Ramos (cell line): ENCODE data around the gene RRAGB.
"Not testable (repeated sequence)": the region's sequence is repeated elsewhere in the genome, so short reads cannot be mapped to it uniquely, and the experiment has no call there.

ENCODE experiments used
- in situ Hi-C: fragments of 300-500 bp; cut with MboI; formaldehyde crosslinking; loops from one replicate; pipeline ENCODE4 v1.14.3; 2022; ENCODE audit warnings: low sequenced_read_pairs; ENCODE audit not compliant: unreplicated experiment

RRAGB gene

GRCh38 chrX:55717521-55718497 lies at the start of gene RRAGB:
Gene RRAGB (plus strand): TSS chrX:55717749. CDS start chrX:55718328, 579 bp downstream.
- in situ Hi-C loops = loop anchor here (25.0 kb wide), 1 partner anchor 1019 kb away; the partner anchor contains the start of gene NBDY

GRCh38 chrX:55668084-55668483 lies 49.5 kb upstream of the RRAGB start:
- in situ Hi-C loops = no loop called here

GRCh38 chrX:55688579-55688978 lies 29.0 kb upstream of the RRAGB start:
- in situ Hi-C loops = not testable (repeated sequence)

GRCh38 chrX:55695227-55696018 lies 22.1 kb upstream of the RRAGB start:
- in situ Hi-C loops = no loop called here

- in situ Hi-C loops = no loop called here
Observed at GRCh38 chrX:55697381-55697780, 20.2 kb upstream of the RRAGB start.

GRCh38 chrX:55702671-55703070 lies 14.9 kb upstream of the RRAGB start:
- in situ Hi-C loops = loop anchor here (25.0 kb wide), 1 partner anchor 1035 kb away; the partner anchor contains the start of gene NBDY

GRCh38 chrX:55703436-55703835 lies 14.1 kb upstream of the RRAGB start:
- in situ Hi-C loops = loop anchor here (25.0 kb wide), 1 partner anchor 1034 kb away; the partner anchor contains the start of gene NBDY

- in situ Hi-C loops = loop anchor here (25.0 kb wide), 1 partner anchor 1032 kb away; the partner anchor contains the start of gene NBDY
Observed at GRCh38 chrX:55705066-55705465, 12.5 kb upstream of the RRAGB start.

- in situ Hi-C loops = loop anchor here (25.0 kb wide), 1 partner anchor 1028 kb away; the partner anchor contains the start of gene NBDY
Observed at GRCh38 chrX:55709735-55710134, 7.8 kb upstream of the RRAGB start.

- in situ Hi-C loops = loop anchor here (25.0 kb wide), 1 partner anchor 1027 kb away; the partner anchor contains the start of gene NBDY
Observed at GRCh38 chrX:55710701-55711100, 6.8 kb upstream of the RRAGB start.

GRCh38 chrX:55713631-55714030 lies 3.9 kb upstream of the RRAGB start:
- in situ Hi-C loops = loop anchor here (25.0 kb wide), 1 partner anchor 1024 kb away; the partner anchor contains the start of gene NBDY

- in situ Hi-C loops = loop anchor here (25.0 kb wide), 1 partner anchor 1023 kb away; the partner anchor contains the start of gene NBDY
Observed at GRCh38 chrX:55714161-55714560, 3.4 kb upstream of the RRAGB start.

GRCh38 chrX:55715847-55716246 lies 1.7 kb upstream of the RRAGB start:
- in situ Hi-C loops = loop anchor here (25.0 kb wide), 1 partner anchor 1021 kb away; the partner anchor contains the start of gene NBDY

GRCh38 chrX:55716937-55717336 lies 612 bp upstream of the RRAGB start:
- in situ Hi-C loops = loop anchor here (25.0 kb wide), 1 partner anchor 1020 kb away; the partner anchor contains the start of gene NBDY

- in situ Hi-C loops = no loop called here
Observed at GRCh38 chrX:55731826-55732225, 14.3 kb downstream of the RRAGB start.

GRCh38 chrX:55738969-55739368 lies 21.4 kb downstream of the RRAGB start:
- in situ Hi-C loops = no loop called here

- in situ Hi-C loops = no loop called here
Observed at GRCh38 chrX:55742649-55743048, 25.1 kb downstream of the RRAGB start.

GRCh38 chrX:55748463-55748862 lies 30.9 kb downstream of the RRAGB start:
- in situ Hi-C loops = not testable (repeated sequence)

- in situ Hi-C loops = no loop called here
Observed at GRCh38 chrX:55750256-55750655, 32.7 kb downstream of the RRAGB start.

- in situ Hi-C loops = no loop called here
Observed at GRCh38 chrX:55754861-55755294, 37.3 kb downstream of the RRAGB start.
